HEK293 (cell line): ENCODE data around the gene LMCD1.

ENCODE experiments used
- CTCF ChIA-PET: fragments of 350-600 bp; formaldehyde crosslinking; extraction: SDS; loops from one replicate; lab custom pipeline; 2021; ENCODE audit warnings: antibody characterized with exemption; lab: Yijun Ruan, JAX
- POLR2A ChIA-PET: fragments of 300-600 bp; formaldehyde crosslinking; extraction: SDS; loops from one replicate; lab custom pipeline; 2020; ENCODE audit warnings: antibody characterized with exemption, inconsistent platforms; lab: Yijun Ruan, JAX
- H3K27ac ChIP-seq: fragments of 200-500 bp; sonication (Bioruptor generic); 2 replicates; pipeline ENCODE4 v1.5.1; 2014; ENCODE audit warnings: low read depth, low read length, control low read depth, inconsistent platforms; ENCODE audit errors: extremely low read depth
- H3K36me3 ChIP-seq, 2 experiments: fragments of 200-500 bp in 1 of 2; sonication (Bioruptor generic) in 1 of 2; 1 replicate in 1 of 2; 2 replicates in 1 of 2; pipeline ENCODE4 v1.5.1; 2014 to 2017; ENCODE audit warnings: inconsistent platforms in 2 of 2, low read length in 2 of 2; ENCODE audit not compliant: control insufficient read depth in 2 of 2, insufficient read depth in 1 of 2
- H3K4me1 ChIP-seq: fragments of 200-500 bp; sonication (Bioruptor generic); 2 replicates; pipeline ENCODE4 v1.5.1; 2014; ENCODE audit warnings: mild to moderate bottlenecking, low read length, inconsistent platforms; ENCODE audit not compliant: control insufficient read depth, insufficient read depth
- H3K4me3 ChIP-seq: 2 replicates; pipeline ENCODE4 v1.5.1; 2011; ENCODE audit warnings: low read depth, mild to moderate bottlenecking, control low read depth, low read length, moderate library complexity
- H3K9me3 ChIP-seq: fragments of 200-500 bp; sonication (Bioruptor generic); 2 replicates; pipeline ENCODE4 v1.5.1; 2014; ENCODE audit warnings: low read depth, low read length, inconsistent platforms; ENCODE audit not compliant: control insufficient read depth, insufficient read depth
- BCL11B ChIP-seq: fragments of 450-650 bp; formaldehyde crosslinking; IDR thresholded peaks from 2 replicates; pipeline ENCODE4 v1.5.1; 2016; ENCODE audit warnings: low read depth, missing biosample characterization, missing genetic modification characterization
- BCL6B ChIP-seq: fragments of 450-650 bp; formaldehyde crosslinking; IDR thresholded peaks from 2 replicates; pipeline ENCODE4 v1.5.1; 2017; ENCODE audit warnings: missing biosample characterization, missing genetic modification characterization
- GLIS2 ChIP-seq: fragments of 450-650 bp; formaldehyde crosslinking; IDR thresholded peaks from 2 replicates; pipeline ENCODE4 v1.5.1; 2016; ENCODE audit warnings: missing biosample characterization, missing genetic modification characterization
- MZF1 ChIP-seq: fragments of 450-650 bp; formaldehyde crosslinking; IDR thresholded peaks from 2 replicates; pipeline ENCODE4 v1.5.1; 2017; ENCODE audit warnings: missing biosample characterization, missing genetic modification characterization, borderline replicate concordance
- SCRT1 ChIP-seq: fragments of 450-650 bp; formaldehyde crosslinking; IDR thresholded peaks from 2 replicates; pipeline ENCODE4 v1.5.1; 2016; ENCODE audit warnings: missing biosample characterization, missing genetic modification characterization, borderline replicate concordance
- SP2 ChIP-seq: fragments of 450-650 bp; formaldehyde crosslinking; IDR thresholded peaks from 2 replicates; pipeline ENCODE4 v1.5.1; 2016; ENCODE audit warnings: missing biosample characterization, missing genetic modification characterization
- ZBTB21 ChIP-seq: fragments of 450-650 bp; formaldehyde crosslinking; IDR thresholded peaks from 2 replicates; pipeline ENCODE4 v1.5.1; 2017; ENCODE audit warnings: missing biosample characterization, missing genetic modification characterization
- ZFHX2 ChIP-seq: fragments of 450-650 bp; formaldehyde crosslinking; conservative IDR thresholded peaks from 2 replicates; pipeline ENCODE4 v1.5.1; 2016; ENCODE audit warnings: missing biosample characterization, missing genetic modification characterization
- ZFP3 ChIP-seq: fragments of 450-650 bp; formaldehyde crosslinking; IDR thresholded peaks from 2 replicates; pipeline ENCODE4 v1.5.1; 2016; ENCODE audit warnings: low read depth, missing biosample characterization, missing genetic modification characterization
- ZNF114 ChIP-seq: fragments of 450-650 bp; formaldehyde crosslinking; IDR thresholded peaks from 2 replicates; pipeline ENCODE4 v1.5.0; 2017; ENCODE audit warnings: missing biosample characterization, missing genetic modification characterization
- ZNF121 ChIP-seq: fragments of 450-650 bp; formaldehyde crosslinking; IDR thresholded peaks from 2 replicates; pipeline ENCODE4 v1.5.1; 2016; ENCODE audit warnings: missing biosample characterization, missing genetic modification characterization
- ZNF138 ChIP-seq: fragments of 450-650 bp; formaldehyde crosslinking; IDR thresholded peaks from 2 replicates; pipeline ENCODE4 v1.5.1; 2016; ENCODE audit warnings: missing biosample characterization, missing genetic modification characterization, borderline replicate concordance
- ZNF155 ChIP-seq: fragments of 450-650 bp; formaldehyde crosslinking; IDR thresholded peaks from 2 replicates; pipeline ENCODE4 v1.5.1; 2016; ENCODE audit warnings: missing biosample characterization, missing genetic modification characterization
- ZNF211 ChIP-seq: fragments of 450-650 bp; formaldehyde crosslinking; IDR thresholded peaks from 2 replicates; pipeline ENCODE4 v1.5.1; 2016; ENCODE audit warnings: low read depth, missing biosample characterization, missing genetic modification characterization
- ZNF24 ChIP-seq: fragments of 450-650 bp; formaldehyde crosslinking; IDR thresholded peaks from 2 replicates; pipeline ENCODE4 v1.5.1; 2016; ENCODE audit warnings: missing biosample characterization, missing genetic modification characterization
- ZNF426 ChIP-seq: fragments of 450-650 bp; formaldehyde crosslinking; IDR thresholded peaks from 2 replicates; pipeline ENCODE4 v1.5.1; 2017; ENCODE audit warnings: missing biosample characterization, missing genetic modification characterization, mild to moderate bottlenecking, inconsistent platforms, moderate library complexity
- ZNF449 ChIP-seq: fragments of 450-650 bp; formaldehyde crosslinking; IDR thresholded peaks from 2 replicates; pipeline ENCODE4 v1.5.1; 2017; ENCODE audit warnings: missing biosample characterization, mild to moderate bottlenecking, missing genetic modification characterization, moderate library complexity
- ZNF488 ChIP-seq: fragments of 450-650 bp; formaldehyde crosslinking; IDR thresholded peaks from 2 replicates; pipeline ENCODE4 v1.5.1; 2016; ENCODE audit warnings: missing biosample characterization, missing genetic modification characterization
- ZNF530 ChIP-seq: fragments of 450-650 bp; formaldehyde crosslinking; IDR thresholded peaks from 2 replicates; pipeline ENCODE4 v1.5.1; 2016; ENCODE audit warnings: low read depth, missing biosample characterization, missing genetic modification characterization
- ZNF658 ChIP-seq: fragments of 450-650 bp; formaldehyde crosslinking; IDR thresholded peaks from 2 replicates; pipeline ENCODE4; 2016; ENCODE audit warnings: missing biosample characterization, missing genetic modification characterization
- ZNF692 ChIP-seq: fragments of 450-650 bp; formaldehyde crosslinking; IDR thresholded peaks from 2 replicates; pipeline ENCODE4 v1.5.1; 2016; ENCODE audit warnings: missing biosample characterization, missing genetic modification characterization
- ZNF768 ChIP-seq: fragments of 450-650 bp; formaldehyde crosslinking; IDR thresholded peaks from 2 replicates; pipeline ENCODE4 v1.5.1; 2018; ENCODE audit warnings: missing biosample characterization, mild to moderate bottlenecking, missing genetic modification characterization
- ZNF792 ChIP-seq: fragments of 450-650 bp; formaldehyde crosslinking; IDR thresholded peaks from 2 replicates; pipeline ENCODE4 v1.5.1; 2016; ENCODE audit warnings: missing biosample characterization, missing genetic modification characterization

LMCD1 gene

GRCh38 chr3:8541486-8541885 lies 39.9 kb downstream of the LMCD1 start:
- Histone ChIP-seq H3K9me3 (no peaks in the 10 kb centered on the region), H3K36me3 (peaks cover 9 to 32% of the 10 kb centered on the region in 2 experiments; a peak in 2 of 3 replicates), H3K4me1 (no peaks in the 10 kb centered on the region), H3K27ac (no peak overlapping the region), H3K4me3 (no peak overlapping the region)
- TF ChIP-seq SP2 (no peak), ZNF488 (tag by site-specific recombination) (no peak), GLIS2 (no peak), MZF1 (tag by site-specific recombination) (no peak), ZBTB21 (tag by site-specific recombination) (no peak), ZNF658 (tag by site-specific recombination) (no peak), BCL11B (tag by site-specific recombination) (no peak), SCRT1 (tag by site-specific recombination) (no peak), ZNF449 (tag by site-specific recombination) (no peak), ZFHX2 (tag by site-specific recombination) (no peak), ZNF121 (tag by site-specific recombination) (no peak), ZNF24 (tag by site-specific recombination) (no peak), ZNF692 (tag by site-specific recombination) (no peak), ZNF114 (tag by site-specific recombination) (no peak), ZNF426 (tag by site-specific recombination) (no peak), BCL6B (tag by site-specific recombination) (no peak)
- POLR2A ChIA-PET, result no interaction called here
- CTCF ChIA-PET, result no interaction called here

- ChIA-PET POLR2A (no interaction called here), CTCF (interaction anchor here (0.7 kb wide), 2 partner anchors 9 to 20 kb away, joined by 3 read pairs; no protein-coding TSS in a partner anchor)
- Histone ChIP-seq H3K36me3 (peaks cover 6 to 27% of the 10 kb centered on the region in 2 experiments; a peak in 2 of 3 replicates), H3K27ac (no peak overlapping the region), H3K4me1 (no peaks in the 10 kb centered on the region), H3K9me3 (no peaks in the 10 kb centered on the region), H3K4me3 (no peak overlapping the region)
- no peak for TF ChIP-seq ZFP3 (tag by site-specific recombination)
- TF ChIP-seq ZNF768, result peak; percentile 75
- no peak for TF ChIP-seq ZNF530
- TF ChIP-seq ZNF138, result no peak
- no peak for TF ChIP-seq ZNF155
- TF ChIP-seq ZNF792, result no peak
- no peak for TF ChIP-seq ZNF211 (tag by site-specific recombination)
These were observed 40.8 kb downstream of the LMCD1 start for GRCh38 chr3:8542190-8543135.
